Measurements from ENCODE around the gene FERMT2.

FERMT2 gene

DNA sequence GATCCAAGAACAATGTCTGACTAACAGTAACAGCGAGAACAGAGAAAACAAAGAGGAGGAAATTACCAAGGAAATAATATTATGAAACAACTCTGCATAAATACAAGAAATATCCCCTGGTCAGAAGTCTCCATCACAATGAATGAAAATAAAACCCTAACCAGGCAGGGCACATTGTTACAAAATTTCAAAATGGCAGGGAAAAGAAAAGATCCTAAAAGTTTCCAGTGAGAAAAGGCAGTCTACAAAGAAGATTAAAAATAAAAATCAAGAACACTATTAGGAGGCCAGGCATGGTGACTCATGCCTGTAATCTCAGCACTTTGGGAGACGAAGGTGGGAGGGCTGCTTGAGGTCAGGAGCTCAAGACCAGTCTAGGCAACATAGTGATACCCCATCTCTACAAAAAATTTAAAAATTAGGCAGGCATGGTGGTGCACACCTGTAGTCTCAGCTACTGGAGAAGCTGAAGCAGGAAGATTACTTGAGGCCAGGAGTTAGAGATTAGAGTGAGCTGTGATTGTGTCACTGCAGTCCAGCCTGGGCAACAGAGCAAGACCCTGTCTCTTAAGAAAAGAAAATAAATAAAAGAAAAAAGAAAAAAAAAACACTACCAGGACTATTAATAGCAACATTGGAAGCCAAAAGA is 47.8 kb downstream of the FERMT2 start:
- DNase-seq (ENCODE audit: extremely low read depth, low read depth): no peak

DNA sequence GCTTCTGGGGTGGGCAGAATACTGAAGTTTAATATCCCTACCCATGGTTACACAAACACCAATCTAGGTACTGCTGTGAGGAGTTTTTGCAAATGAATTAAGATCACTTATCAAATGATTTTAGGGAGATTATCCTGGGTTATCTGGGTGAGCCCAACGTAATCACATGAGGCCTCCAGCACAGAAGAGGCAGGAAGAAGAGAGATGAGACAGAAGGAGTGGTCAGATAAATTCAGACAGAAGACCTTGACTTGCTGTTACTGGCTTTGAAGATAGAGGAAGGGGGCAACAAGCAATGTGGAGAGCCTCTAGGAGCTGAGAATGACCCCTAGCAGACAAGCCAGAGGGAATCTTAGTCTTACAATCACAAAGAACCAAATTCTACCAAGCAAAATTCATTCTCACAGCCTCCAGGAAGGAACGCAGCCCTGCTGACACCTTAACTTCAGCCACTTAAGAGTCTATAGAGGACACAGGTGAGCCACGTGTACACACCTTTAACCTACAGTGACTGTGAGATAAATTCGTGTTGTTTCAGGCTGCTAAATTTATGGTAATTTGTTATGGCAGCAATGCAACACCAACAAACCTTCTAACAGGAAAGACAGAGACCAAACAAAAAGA is 49.4 kb downstream of the FERMT2 start:
- TF ChIP-seq, protein P1, sequence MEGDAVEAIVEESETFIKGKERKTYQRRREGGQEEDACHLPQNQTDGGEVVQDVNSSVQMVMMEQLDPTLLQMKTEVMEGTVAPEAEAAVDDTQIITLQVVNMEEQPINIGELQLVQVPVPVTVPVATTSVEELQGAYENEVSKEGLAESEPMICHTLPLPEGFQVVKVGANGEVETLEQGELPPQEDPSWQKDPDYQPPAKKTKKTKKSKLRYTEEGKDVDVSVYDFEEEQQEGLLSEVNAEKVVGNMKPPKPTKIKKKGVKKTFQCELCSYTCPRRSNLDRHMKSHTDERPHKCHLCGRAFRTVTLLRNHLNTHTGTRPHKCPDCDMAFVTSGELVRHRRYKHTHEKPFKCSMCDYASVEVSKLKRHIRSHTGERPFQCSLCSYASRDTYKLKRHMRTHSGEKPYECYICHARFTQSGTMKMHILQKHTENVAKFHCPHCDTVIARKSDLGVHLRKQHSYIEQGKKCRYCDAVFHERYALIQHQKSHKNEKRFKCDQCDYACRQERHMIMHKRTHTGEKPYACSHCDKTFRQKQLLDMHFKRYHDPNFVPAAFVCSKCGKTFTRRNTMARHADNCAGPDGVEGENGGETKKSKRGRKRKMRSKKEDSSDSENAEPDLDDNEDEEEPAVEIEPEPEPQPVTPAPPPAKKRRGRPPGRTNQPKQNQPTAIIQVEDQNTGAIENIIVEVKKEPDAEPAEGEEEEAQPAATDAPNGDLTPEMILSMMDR (IDR thresholded peaks at IDR 0.05; ENCODE audit: low read depth, low read length): no peak
- DNase-seq (ENCODE audit: extremely low read depth, low read depth): no peak

More for the DNA sequence above, 47.8 kb downstream of the FERMT2 start:
- TF ChIP-seq, protein P1 (IDR thresholded peaks at IDR 0.05; ENCODE audit: low read depth, low read length): no peak

DNA sequence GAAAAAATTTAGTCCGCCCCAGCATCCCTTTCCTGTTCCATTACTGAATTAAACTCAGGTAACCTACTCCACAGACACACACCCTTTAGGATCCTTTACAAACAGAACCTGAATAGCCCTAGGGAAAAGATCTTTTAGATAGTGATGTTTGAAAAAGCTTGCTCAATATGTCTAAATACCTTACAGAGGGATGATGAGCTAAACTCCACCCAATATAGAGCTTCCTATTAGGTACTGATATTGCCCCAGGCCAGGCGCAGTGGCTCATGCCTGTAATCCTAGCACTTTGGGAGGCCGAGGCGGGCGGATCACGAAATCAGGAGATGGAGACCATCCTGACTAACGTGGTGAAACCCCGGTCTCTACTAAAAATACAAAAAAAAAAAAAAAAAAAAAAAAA is 50.1 kb downstream of the FERMT2 start:
- DNase-seq (ENCODE audit: extremely low read depth, low read depth): no peak

DNA sequence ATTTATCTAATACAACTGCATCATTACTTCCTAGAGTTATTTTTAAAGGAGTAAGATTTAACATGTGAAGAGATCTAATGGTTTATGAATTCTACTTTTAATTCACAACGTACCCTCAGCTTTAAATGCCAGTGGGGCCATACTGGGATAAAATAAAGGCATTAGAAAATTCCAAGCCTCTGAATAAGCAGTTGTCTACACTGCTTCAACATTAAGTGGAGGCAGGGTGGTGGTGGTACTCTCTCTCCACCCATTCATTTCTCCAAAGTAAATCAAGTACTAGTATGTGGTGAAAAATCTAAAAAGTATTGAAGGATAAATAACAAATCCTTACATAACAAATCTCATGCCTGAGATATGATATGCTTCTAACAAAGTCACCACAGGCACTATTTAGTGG is 52.4 kb downstream of the FERMT2 start:
- no peak for DNase-seq (ENCODE audit: extremely low read depth, low read depth)
- TF ChIP-seq, protein P1 (IDR thresholded peaks at IDR 0.05; ENCODE audit: low read depth, low read length): no peak

More for the DNA sequence above, 50.1 kb downstream of the FERMT2 start:
- TF ChIP-seq, protein P1 (IDR thresholded peaks at IDR 0.05; ENCODE audit: low read depth, low read length): no peak

DNA sequence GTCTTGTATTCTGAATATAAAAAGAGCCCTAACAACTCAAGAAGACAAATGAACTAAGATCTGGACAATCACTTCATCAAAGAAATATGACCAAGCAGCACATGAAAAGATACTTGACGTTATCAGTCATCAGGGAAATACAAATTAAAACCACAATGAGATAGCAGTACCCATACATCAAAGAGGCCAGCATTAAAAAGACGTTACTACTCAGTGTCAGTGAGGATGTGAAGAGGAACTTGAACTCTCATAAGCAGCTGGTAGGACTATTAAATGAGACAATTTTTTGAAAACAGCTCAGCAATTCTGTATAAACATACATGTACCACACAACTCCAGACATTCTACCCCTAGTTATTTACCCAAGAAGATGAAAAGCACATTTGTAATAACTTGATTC is 55.9 kb downstream of the FERMT2 start:
- TF ChIP-seq, protein P1 (IDR thresholded peaks at IDR 0.05; ENCODE audit: low read depth, low read length): no peak
- no peak for DNase-seq (ENCODE audit: extremely low read depth, low read depth)

DNA sequence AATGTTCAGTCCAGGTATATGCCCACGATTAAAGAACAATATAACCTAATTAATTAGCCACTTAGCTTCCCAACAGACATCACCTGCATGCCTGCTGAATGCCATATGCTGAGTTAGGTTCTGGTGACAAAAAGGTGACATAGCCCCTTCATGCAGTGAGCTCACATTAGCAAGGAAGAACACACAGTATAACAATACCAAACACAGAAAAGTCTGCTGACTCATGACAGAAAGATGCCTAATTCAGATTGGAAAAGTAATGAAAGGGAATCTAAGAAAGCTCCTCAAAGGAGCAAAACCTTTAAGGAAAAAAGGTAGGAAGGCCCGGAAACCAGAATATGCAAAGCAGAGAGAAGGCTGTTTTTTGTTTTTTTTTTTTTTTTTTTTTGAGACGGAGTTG is 59.0 kb downstream of the FERMT2 start:
- no peak for DNase-seq (ENCODE audit: extremely low read depth, low read depth)
- TF ChIP-seq, protein P1 (IDR thresholded peaks at IDR 0.05; ENCODE audit: low read depth, low read length): no peak
